SH-SY5Y (cell line): ENCODE data around the gene VAPB.

Experiments
- GATA2 ChIP-seq: IDR thresholded peaks from 2 replicates; pipeline ENCODE4 v1.6.1; 2011; ENCODE audit warnings: mild to moderate bottlenecking, low read depth, low read length
- GATA3 ChIP-seq: IDR thresholded peaks from 2 replicates; pipeline ENCODE4 v1.6.1; 2011; ENCODE audit warnings: low read depth, mild to moderate bottlenecking, low read length, moderate library complexity

Gene VAPB

GRCh38 chr20:58433759-58434158, 44.7 kb downstream of the VAPB start:
- TF ChIP-seq GATA3, result no peak
- no peak for TF ChIP-seq GATA2

GRCh38 chr20:58434326-58434725, 45.3 kb downstream of the VAPB start:
- TF ChIP-seq GATA3 (no peak), GATA2 (no peak)

- TF ChIP-seq GATA2 (no peak), GATA3 (no peak)
Observed at GRCh38 chr20:58435237-58435636, 46.2 kb downstream of the VAPB start.

GRCh38 chr20:58436868-58437645, 48.0 kb downstream of the VAPB start:
- TF ChIP-seq GATA3 (no peak), GATA2 (no peak)

GRCh38 chr20:58438970-58439808, 50.2 kb downstream of the VAPB start:
- no peak for TF ChIP-seq GATA2
- no peak for TF ChIP-seq GATA3

GRCh38 chr20:58440021-58440767, 51.2 kb downstream of the VAPB start:
- TF ChIP-seq GATA2 (no peak), GATA3 (no peak)

- TF ChIP-seq GATA3 (no peak), GATA2 (no peak)
Observed at GRCh38 chr20:58441723-58442122, 52.7 kb downstream of the VAPB start.

- TF ChIP-seq GATA3 (no peak), GATA2 (no peak)
Observed at GRCh38 chr20:58444746-58445255, 55.8 kb downstream of the VAPB start.

GRCh38 chr20:58446264-58446959, 57.4 kb downstream of the VAPB start:
- TF ChIP-seq GATA2, result no peak
- TF ChIP-seq GATA3, result no peak

- TF ChIP-seq GATA2 (no peak), GATA3 (no peak)
Observed at GRCh38 chr20:58446960-58447265, 57.9 kb downstream of the VAPB start.

- TF ChIP-seq GATA3 (no peak), GATA2 (no peak)
Observed at GRCh38 chr20:58447511-58448391, 58.7 kb downstream of the VAPB start.

GRCh38 chr20:58448958-58449357, 59.9 kb downstream of the VAPB start:
- TF ChIP-seq GATA3, result no peak
- peak; percentile 60 for TF ChIP-seq GATA2

- TF ChIP-seq GATA3, result peak; percentile 96
- peak; percentile 98 for TF ChIP-seq GATA2
Observed at GRCh38 chr20:58449681-58450221, 60.7 kb downstream of the VAPB start.
